Measurements from ENCODE around the gene LCN9.

DNA sequence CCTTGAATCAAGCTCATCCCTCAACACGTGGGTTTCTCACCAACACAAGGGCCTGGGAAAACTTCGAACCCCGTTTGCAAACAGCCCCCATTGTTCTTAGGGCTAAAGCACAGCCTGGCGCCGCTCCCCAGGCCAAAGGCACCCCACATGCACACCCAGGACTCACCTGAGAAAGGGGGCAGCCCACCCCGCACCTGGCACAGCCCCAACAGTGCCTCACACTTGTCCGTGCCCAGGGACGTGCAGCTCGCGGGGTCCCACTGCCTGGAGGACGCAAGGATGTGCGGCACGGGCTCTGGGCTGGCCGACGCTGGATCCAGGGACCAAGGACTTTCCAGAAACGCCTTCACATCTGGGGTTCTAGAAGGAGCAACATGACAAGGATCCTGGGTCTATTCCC is 33.3 kb downstream of the LCN9 start:
- TF ChIP-seq, protein P1, sequence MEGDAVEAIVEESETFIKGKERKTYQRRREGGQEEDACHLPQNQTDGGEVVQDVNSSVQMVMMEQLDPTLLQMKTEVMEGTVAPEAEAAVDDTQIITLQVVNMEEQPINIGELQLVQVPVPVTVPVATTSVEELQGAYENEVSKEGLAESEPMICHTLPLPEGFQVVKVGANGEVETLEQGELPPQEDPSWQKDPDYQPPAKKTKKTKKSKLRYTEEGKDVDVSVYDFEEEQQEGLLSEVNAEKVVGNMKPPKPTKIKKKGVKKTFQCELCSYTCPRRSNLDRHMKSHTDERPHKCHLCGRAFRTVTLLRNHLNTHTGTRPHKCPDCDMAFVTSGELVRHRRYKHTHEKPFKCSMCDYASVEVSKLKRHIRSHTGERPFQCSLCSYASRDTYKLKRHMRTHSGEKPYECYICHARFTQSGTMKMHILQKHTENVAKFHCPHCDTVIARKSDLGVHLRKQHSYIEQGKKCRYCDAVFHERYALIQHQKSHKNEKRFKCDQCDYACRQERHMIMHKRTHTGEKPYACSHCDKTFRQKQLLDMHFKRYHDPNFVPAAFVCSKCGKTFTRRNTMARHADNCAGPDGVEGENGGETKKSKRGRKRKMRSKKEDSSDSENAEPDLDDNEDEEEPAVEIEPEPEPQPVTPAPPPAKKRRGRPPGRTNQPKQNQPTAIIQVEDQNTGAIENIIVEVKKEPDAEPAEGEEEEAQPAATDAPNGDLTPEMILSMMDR (IDR thresholded peaks at IDR 0.05; ENCODE audit: low read depth, low read length) = no peak
- TF ChIP-seq POLR2A (IDR thresholded peaks at IDR 0.05; ENCODE audit: extremely low read depth, insufficient read length) = no peak
- no peak for TF ChIP-seq MAX (IDR thresholded peaks at IDR 0.05; ENCODE audit: low read depth, low read length)
- TF ChIP-seq MYC (IDR thresholded peaks at IDR 0.05; ENCODE audit: low read depth, low read length) = no peak

Data from NB4 (cell line).